HEK293 (cell line): ENCODE results near the gene ARHGEF4.
A peak's percentile ranks its signal among the peaks of the same experiment; 100 is the strongest.

Experiments
- CTCF ChIA-PET: fragments of 350-600 bp; formaldehyde crosslinking; extraction: SDS; loops from one replicate; lab custom pipeline; 2021; ENCODE audit warnings: antibody characterized with exemption; lab: Yijun Ruan, JAX
- POLR2A ChIA-PET: fragments of 300-600 bp; formaldehyde crosslinking; extraction: SDS; loops from one replicate; lab custom pipeline; 2020; ENCODE audit warnings: antibody characterized with exemption, inconsistent platforms; lab: Yijun Ruan, JAX
- H3K27ac ChIP-seq: fragments of 200-500 bp; sonication (Bioruptor generic); 2 replicates; pipeline ENCODE4 v1.5.1; 2014; ENCODE audit warnings: low read depth, low read length, control low read depth, inconsistent platforms; ENCODE audit errors: extremely low read depth
- H3K36me3 ChIP-seq, 2 experiments: fragments of 200-500 bp in 1 of 2; sonication (Bioruptor generic) in 1 of 2; 1 replicate in 1 of 2; 2 replicates in 1 of 2; pipeline ENCODE4 v1.5.1; 2014 to 2017; ENCODE audit warnings: inconsistent platforms in 2 of 2, low read length in 2 of 2; ENCODE audit not compliant: control insufficient read depth in 2 of 2, insufficient read depth in 1 of 2
- H3K4me1 ChIP-seq: fragments of 200-500 bp; sonication (Bioruptor generic); 2 replicates; pipeline ENCODE4 v1.5.1; 2014; ENCODE audit warnings: mild to moderate bottlenecking, low read length, inconsistent platforms; ENCODE audit not compliant: control insufficient read depth, insufficient read depth
- H3K4me3 ChIP-seq: 2 replicates; pipeline ENCODE4 v1.5.1; 2011; ENCODE audit warnings: low read depth, mild to moderate bottlenecking, control low read depth, low read length, moderate library complexity
- H3K9me3 ChIP-seq: fragments of 200-500 bp; sonication (Bioruptor generic); 2 replicates; pipeline ENCODE4 v1.5.1; 2014; ENCODE audit warnings: low read depth, low read length, inconsistent platforms; ENCODE audit not compliant: control insufficient read depth, insufficient read depth
- GLIS1 ChIP-seq: fragments of 450-650 bp; formaldehyde crosslinking; IDR thresholded peaks from 2 replicates; pipeline ENCODE4 v1.5.1; 2016; ENCODE audit warnings: missing biosample characterization, missing genetic modification characterization
- KLF1 ChIP-seq: fragments of 450-650 bp; formaldehyde crosslinking; IDR thresholded peaks from 2 replicates; pipeline ENCODE4 v1.5.1; 2016; ENCODE audit warnings: missing biosample characterization, missing genetic modification characterization
- SETDB1 ChIP-seq: IDR thresholded peaks from one replicate; pipeline ENCODE4 v1.6.1; 2017; ENCODE audit warnings: mild to moderate bottlenecking, low read length, moderate library complexity, mixed read lengths; ENCODE audit not compliant: insufficient read length
- TRIM28 ChIP-seq: IDR thresholded peaks from 2 replicates; pipeline ENCODE4 v1.6.1; 2011; ENCODE audit warnings: low read length, control low read depth, borderline replicate concordance
- ZBTB20 ChIP-seq: fragments of 450-650 bp; formaldehyde crosslinking; IDR thresholded peaks from 2 replicates; pipeline ENCODE4 v1.5.1; 2016; ENCODE audit warnings: missing biosample characterization, missing genetic modification characterization
- ZBTB8A ChIP-seq: fragments of 450-650 bp; formaldehyde crosslinking; IDR thresholded peaks from 2 replicates; pipeline ENCODE4 v1.5.1; 2016; ENCODE audit warnings: missing biosample characterization, missing genetic modification characterization
- ZIC2 ChIP-seq: fragments of 450-650 bp; formaldehyde crosslinking; IDR thresholded peaks from 2 replicates; pipeline ENCODE4 v1.5.1; 2016; ENCODE audit warnings: missing biosample characterization, missing genetic modification characterization
- ZNF169 ChIP-seq: fragments of 450-650 bp; formaldehyde crosslinking; IDR thresholded peaks from 2 replicates; pipeline ENCODE4 v1.5.1; 2016; ENCODE audit warnings: missing biosample characterization, missing genetic modification characterization
- ZNF585B ChIP-seq: fragments of 450-650 bp; formaldehyde crosslinking; IDR thresholded peaks from 2 replicates; pipeline ENCODE4 v1.5.1; 2016; ENCODE audit warnings: missing biosample characterization, missing genetic modification characterization
- ZNF76 ChIP-seq: fragments of 450-650 bp; formaldehyde crosslinking; IDR thresholded peaks from 2 replicates; pipeline ENCODE4; 2016; ENCODE audit warnings: low read depth, missing biosample characterization, missing genetic modification characterization, borderline replicate concordance
- ZNF792 ChIP-seq: fragments of 450-650 bp; formaldehyde crosslinking; IDR thresholded peaks from 2 replicates; pipeline ENCODE4 v1.5.1; 2016; ENCODE audit warnings: missing biosample characterization, missing genetic modification characterization
- TF ChIP-seq, protein P1 (sequence below): fragments of 450-650 bp; formaldehyde crosslinking; IDR thresholded peaks from 2 replicates; pipeline ENCODE4 v1.5.1; 2016; ENCODE audit warnings: missing biosample characterization, missing genetic modification characterization
- TF ChIP-seq, protein P2 (sequence below): fragments of 450-650 bp; formaldehyde crosslinking; IDR thresholded peaks from 2 replicates; pipeline ENCODE4 v1.5.1; 2016; ENCODE audit warnings: missing biosample characterization, missing genetic modification characterization, low read depth
- TF ChIP-seq, protein P3 (sequence below): fragments of 450-650 bp; formaldehyde crosslinking; optimal IDR thresholded peaks from 2 replicates; pipeline ENCODE3; 2016; ENCODE audit warnings: missing biosample characterization, mild to moderate bottlenecking, missing genetic modification characterization

ARHGEF4 gene

DNA sequence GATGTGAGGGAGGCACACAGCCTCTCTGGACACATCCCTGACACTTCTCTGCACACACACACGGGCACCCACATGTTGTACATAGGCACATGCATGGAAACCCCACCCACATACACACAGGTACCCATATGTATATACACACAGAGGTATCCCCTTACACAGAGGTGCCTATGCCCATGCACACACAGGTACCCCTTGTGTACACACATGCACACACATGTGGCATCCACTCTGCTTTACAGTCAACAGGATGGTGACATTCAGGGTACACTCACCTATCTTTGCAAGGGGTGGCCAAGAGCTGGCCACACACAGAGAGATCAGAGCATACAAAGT lies 197.0 kb downstream of the ARHGEF4 start:
- CTCF ChIA-PET: interaction anchor here (1.0 kb wide), 1 partner anchor 113 kb away, joined by 3 read pairs; no protein-coding TSS in a partner anchor
- Histone ChIP-seq H3K4me3 (no peak overlapping the region), H3K9me3 (no peaks in the 10 kb centered on the region)
- peak; percentile 65 for TF ChIP-seq GLIS1 (tag by site-specific recombination)
- TF ChIP-seq ZNF76 (tag by site-specific recombination): no peak
- TF ChIP-seq, all 188 proteins: peak for 1
- H3K4me1 ChIP-seq: no peaks in the 10 kb centered on the region; the same call in 1 of the 2 replicates
- H3K36me3 ChIP-seq: no peaks in the 10 kb centered on the region
- POLR2A ChIA-PET: no interaction called here
- H3K27ac ChIP-seq: no peak overlapping the region

DNA sequence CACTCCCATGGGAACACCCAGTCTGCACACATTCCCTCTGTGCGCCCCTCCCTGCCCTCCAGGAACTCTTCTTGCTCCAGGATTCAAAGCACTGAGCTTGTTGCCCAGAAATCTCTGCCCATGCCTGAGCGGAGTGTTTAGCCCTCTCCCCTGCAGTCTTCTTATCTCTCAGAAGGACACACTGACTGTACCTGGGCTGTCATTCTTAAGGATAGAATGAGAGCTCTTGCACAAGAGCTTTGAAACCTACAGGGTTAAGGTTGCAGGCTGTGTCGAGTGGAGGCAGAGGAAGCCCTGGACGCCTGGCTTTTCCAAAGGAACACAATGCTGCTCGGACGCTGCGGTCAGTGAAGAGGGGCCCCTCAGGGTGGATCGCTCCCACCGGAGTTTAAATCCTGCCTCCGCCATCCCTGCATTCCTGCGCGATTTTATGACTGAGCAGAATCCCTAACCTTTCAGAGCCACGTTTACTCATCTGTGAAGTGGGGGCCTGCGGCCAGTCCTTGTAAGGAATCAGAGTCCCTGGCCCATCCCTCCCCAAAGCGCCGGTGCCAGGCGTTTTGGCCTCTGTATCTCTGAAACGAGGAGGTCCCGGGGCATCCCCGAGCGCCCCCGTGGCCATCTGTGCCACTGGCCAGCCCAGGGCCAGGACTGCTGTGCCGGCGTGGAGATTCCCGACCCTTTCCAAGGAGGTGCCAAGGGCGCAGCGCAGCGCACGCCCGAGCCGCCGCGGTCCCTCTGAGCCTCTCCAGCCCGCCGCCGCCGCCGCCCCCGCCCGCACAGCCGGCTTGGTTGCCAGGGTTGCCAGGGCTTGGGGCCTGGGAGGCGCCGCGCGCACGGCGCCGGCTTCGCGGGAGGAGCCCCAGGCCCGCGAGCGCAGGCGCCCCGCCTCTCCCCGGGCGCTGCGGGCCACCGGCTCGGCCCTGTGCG lies 197.7 kb downstream of the ARHGEF4 start:
- CTCF ChIA-PET: interaction anchor here (1.0 kb wide), 1 partner anchor 114 kb away, joined by 3 read pairs; no protein-coding TSS in a partner anchor
- no peak overlapping the region; the same call in 1 of the 2 replicates for H3K27ac ChIP-seq
- POLR2A ChIA-PET: no interaction called here

DNA sequence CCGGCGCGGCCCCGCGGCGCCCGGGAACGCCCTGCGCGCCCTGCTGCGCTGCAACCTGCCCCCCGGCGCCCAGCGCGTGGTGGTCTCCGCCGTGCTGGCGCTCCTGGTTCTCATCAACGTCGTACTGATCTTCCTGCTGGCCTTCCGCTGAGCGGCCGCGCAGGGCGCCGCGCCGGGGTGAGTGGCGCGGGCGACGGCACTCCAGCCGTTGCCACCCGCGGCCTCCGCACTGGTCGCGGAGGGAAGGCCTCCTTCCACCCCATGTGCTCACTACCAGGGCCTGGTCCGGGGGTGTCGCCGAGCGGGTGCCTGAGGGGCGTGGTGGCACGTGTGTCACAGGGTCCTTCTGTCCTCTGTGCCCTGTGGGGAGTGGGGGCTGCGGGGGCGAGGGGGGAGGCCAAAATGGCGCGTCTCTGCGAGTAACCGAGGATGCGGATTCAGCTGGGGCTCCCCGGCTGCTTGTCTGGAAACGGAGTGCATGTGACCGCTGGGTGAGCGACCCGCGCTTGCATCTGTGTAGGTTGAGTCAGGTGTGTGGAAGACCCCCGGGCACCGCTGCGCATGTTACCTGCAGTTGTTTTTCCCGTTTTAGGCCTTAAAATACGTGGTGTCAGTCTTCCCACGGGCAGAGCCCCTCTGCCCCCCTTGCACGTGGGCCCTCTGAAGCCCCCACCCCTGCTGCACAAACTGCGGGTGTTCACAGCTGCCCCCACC lies 198.6 kb downstream of the ARHGEF4 start:
- ChIA-PET CTCF (interaction anchor here (0.6 kb wide), 1 partner anchor 543 kb away, joined by 4 read pairs; no protein-coding TSS in a partner anchor), POLR2A (no interaction called here)
- Histone ChIP-seq H3K4me1 (no peaks in the 10 kb centered on the region; the same call in 1 of the 2 replicates), H3K36me3 (no peaks in the 10 kb centered on the region), H3K9me3 (no peaks in the 10 kb centered on the region), H3K4me3 (peak overlapping the region; percentile 25), H3K27ac (no peak overlapping the region; the same call in 1 of the 2 replicates)
- no peak for TF ChIP-seq SETDB1
- peak; percentile 59 for TF ChIP-seq ZBTB8A
- TF ChIP-seq ZNF169: no peak
- TF ChIP-seq, protein P1, sequence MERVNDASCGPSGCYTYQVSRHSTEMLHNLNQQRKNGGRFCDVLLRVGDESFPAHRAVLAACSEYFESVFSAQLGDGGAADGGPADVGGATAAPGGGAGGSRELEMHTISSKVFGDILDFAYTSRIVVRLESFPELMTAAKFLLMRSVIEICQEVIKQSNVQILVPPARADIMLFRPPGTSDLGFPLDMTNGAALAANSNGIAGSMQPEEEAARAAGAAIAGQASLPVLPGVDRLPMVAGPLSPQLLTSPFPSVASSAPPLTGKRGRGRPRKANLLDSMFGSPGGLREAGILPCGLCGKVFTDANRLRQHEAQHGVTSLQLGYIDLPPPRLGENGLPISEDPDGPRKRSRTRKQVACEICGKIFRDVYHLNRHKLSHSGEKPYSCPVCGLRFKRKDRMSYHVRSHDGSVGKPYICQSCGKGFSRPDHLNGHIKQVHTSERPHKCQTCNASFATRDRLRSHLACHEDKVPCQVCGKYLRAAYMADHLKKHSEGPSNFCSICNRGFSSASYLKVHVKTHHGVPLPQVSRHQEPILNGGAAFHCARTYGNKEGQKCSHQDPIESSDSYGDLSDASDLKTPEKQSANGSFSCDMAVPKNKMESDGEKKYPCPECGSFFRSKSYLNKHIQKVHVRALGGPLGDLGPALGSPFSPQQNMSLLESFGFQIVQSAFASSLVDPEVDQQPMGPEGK (tag by site-specific recombination): no peak
- TF ChIP-seq ZBTB20: no peak
- TF ChIP-seq ZIC2: peak; percentile 47; the same call in 1 of the 2 replicates
- TF ChIP-seq, protein P2, sequence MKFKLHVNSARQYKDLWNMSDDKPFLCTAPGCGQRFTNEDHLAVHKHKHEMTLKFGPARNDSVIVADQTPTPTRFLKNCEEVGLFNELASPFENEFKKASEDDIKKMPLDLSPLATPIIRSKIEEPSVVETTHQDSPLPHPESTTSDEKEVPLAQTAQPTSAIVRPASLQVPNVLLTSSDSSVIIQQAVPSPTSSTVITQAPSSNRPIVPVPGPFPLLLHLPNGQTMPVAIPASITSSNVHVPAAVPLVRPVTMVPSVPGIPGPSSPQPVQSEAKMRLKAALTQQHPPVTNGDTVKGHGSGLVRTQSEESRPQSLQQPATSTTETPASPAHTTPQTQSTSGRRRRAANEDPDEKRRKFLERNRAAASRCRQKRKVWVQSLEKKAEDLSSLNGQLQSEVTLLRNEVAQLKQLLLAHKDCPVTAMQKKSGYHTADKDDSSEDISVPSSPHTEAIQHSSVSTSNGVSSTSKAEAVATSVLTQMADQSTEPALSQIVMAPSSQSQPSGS (tag by site-specific recombination): no peak
- TF ChIP-seq ZNF792 (tag by site-specific recombination): no peak
- TF ChIP-seq, protein P3, sequence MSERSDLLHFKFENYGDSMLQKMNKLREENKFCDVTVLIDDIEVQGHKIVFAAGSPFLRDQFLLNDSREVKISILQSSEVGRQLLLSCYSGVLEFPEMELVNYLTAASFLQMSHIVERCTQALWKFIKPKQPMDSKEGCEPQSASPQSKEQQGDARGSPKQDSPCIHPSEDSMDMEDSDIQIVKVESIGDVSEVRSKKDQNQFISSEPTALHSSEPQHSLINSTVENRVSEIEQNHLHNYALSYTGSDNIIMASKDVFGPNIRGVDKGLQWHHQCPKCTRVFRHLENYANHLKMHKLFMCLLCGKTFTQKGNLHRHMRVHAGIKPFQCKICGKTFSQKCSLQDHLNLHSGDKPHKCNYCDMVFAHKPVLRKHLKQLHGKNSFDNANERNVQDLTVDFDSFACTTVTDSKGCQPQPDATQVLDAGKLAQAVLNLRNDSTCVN (tag by site-specific recombination): peak; percentile 36

More for the DNA sequence above, 197.7 kb downstream of the ARHGEF4 start:
- no peaks in the 10 kb centered on the region for H3K9me3 ChIP-seq
- H3K4me1 ChIP-seq: no peaks in the 10 kb centered on the region; the same call in 1 of the 2 replicates
- peak overlapping the region; percentile 25 for H3K4me3 ChIP-seq
- H3K36me3 ChIP-seq: no peaks in the 10 kb centered on the region
- TF ChIP-seq ZNF585B (0 out of 2 replicates have a peak, but pooled peaks have one; percentile 9), GLIS1 (tag by site-specific recombination) (no peak), KLF1 (tag by site-specific recombination) (peak; percentile 64; the same call in 1 of the 2 replicates), TRIM28 (no peak)
